Measurements from ENCODE around the gene DENND2D.
"Not testable (repeated sequence)": the region's sequence is repeated elsewhere in the genome, so short reads cannot be mapped to it uniquely, and the experiment has no call there.

The DENND2D gene

GRCh38 chr1:111221633-111222291 lies 21.3 kb upstream of the DENND2D start:
- no peak for DNase-seq (ENCODE audit: low read depth)

GRCh38 chr1:111221276-111221632 lies 20.8 kb upstream of the DENND2D start:
- DNase-seq (ENCODE audit: low read depth), result no peak

GRCh38 chr1:111220302-111220890 lies 19.9 kb upstream of the DENND2D start:
- no peak for DNase-seq (ENCODE audit: low read depth)

GRCh38 chr1:111219557-111220286 lies 19.3 kb upstream of the DENND2D start:
- no peak for DNase-seq (ENCODE audit: low read depth)

GRCh38 chr1:111218701-111219556 lies 18.5 kb upstream of the DENND2D start:
- no peak for DNase-seq (ENCODE audit: low read depth)

GRCh38 chr1:111217183-111217910 lies 16.9 kb upstream of the DENND2D start:
- DNase-seq (ENCODE audit: low read depth), result no peak

GRCh38 chr1:111216751-111217150 lies 16.3 kb upstream of the DENND2D start:
- DNase-seq (ENCODE audit: low read depth), result no peak

GRCh38 chr1:111215285-111215684 lies 14.8 kb upstream of the DENND2D start:
- DNase-seq (ENCODE audit: low read depth), result not testable (repeated sequence)

- no peak for DNase-seq (ENCODE audit: low read depth)
These were observed 14.4 kb upstream of the DENND2D start for GRCh38 chr1:111214884-111215283.

GRCh38 chr1:111214074-111214801 lies 13.8 kb upstream of the DENND2D start:
- no peak for DNase-seq (ENCODE audit: low read depth)

GRCh38 chr1:111213412-111213811 lies 13.0 kb upstream of the DENND2D start:
- no peak for DNase-seq (ENCODE audit: low read depth)

- no peak for DNase-seq (ENCODE audit: low read depth)
These were observed 12.3 kb upstream of the DENND2D start for GRCh38 chr1:111212634-111213335.

GRCh38 chr1:111211921-111212320 lies 11.5 kb upstream of the DENND2D start:
- DNase-seq (ENCODE audit: low read depth), result no peak

- DNase-seq (ENCODE audit: low read depth), result no peak
These were observed 9.2 kb upstream of the DENND2D start for GRCh38 chr1:111209622-111210021.

- DNase-seq (ENCODE audit: low read depth), result no peak
These were observed 8.5 kb upstream of the DENND2D start for GRCh38 chr1:111208921-111209320.

- no peak for DNase-seq (ENCODE audit: low read depth)
These were observed 5.2 kb upstream of the DENND2D start for GRCh38 chr1:111205714-111206050.

- no peak for DNase-seq (ENCODE audit: low read depth)
These were observed 4.7 kb upstream of the DENND2D start for GRCh38 chr1:111204983-111205713.

- no peak for DNase-seq (ENCODE audit: low read depth)
These were observed 3.9 kb upstream of the DENND2D start for GRCh38 chr1:111204201-111204982.

- DNase-seq (ENCODE audit: low read depth), result no peak
These were observed 3.3 kb upstream of the DENND2D start for GRCh38 chr1:111203681-111204200.
